H1 (cell line): Measurements from ENCODE around the gene PPP1R15B. TPM values are rescaled to one million over a fixed set of nuclear protein-coding genes. Genes with fewer than 3 reads are reported as not detected.

Source experiments
- CREB1 ChIP-seq: IDR thresholded peaks from 2 replicates; pipeline ENCODE4 v1.6.1; 2012; ENCODE audit warnings: inconsistent platforms
- NRF1 ChIP-seq: IDR thresholded peaks from 2 replicates; pipeline ENCODE4 v1.6.1; 2011; ENCODE audit warnings: mild to moderate bottlenecking, low read depth, low read length, improper control_type of control experiment
- POLR2AphosphoS5 ChIP-seq: IDR thresholded peaks from 2 replicates; pipeline ENCODE4 v1.6.1; 2011; ENCODE audit warnings: low read depth, low read length
- SAP30 ChIP-seq: fragments of 300-600 bp; sonication (generic); IDR thresholded peaks from 2 replicates; pipeline ENCODE4 v1.7.1; 2012; ENCODE audit warnings: low read length, moderate library complexity, mild to moderate bottlenecking, inconsistent platforms; ENCODE audit not compliant: insufficient read depth, insufficient replicate concordance
- SP1 ChIP-seq: IDR thresholded peaks from 2 replicates; pipeline ENCODE4 v1.6.1; 2011; ENCODE audit warnings: low read depth, low read length
- SP2 ChIP-seq: IDR thresholded peaks from 2 replicates; pipeline ENCODE4 v1.6.1; 2012; ENCODE audit warnings: mild to moderate bottlenecking, low read length, inconsistent platforms
- TBP ChIP-seq: IDR thresholded peaks from 2 replicates; pipeline ENCODE4 v1.6.1; 2011; ENCODE audit warnings: low read depth, low read length, improper control_type of control experiment
- TEAD4 ChIP-seq: IDR thresholded peaks from 2 replicates; pipeline ENCODE4 v1.6.1; 2012; ENCODE audit warnings: low read depth, low read length, inconsistent platforms, mixed read lengths
- polyA plus RNA-seq, 7 experiments: library from polyadenylated mRNA; depleted of rRNA in 3 of 7; stranded (reverse) in 5 of 7; unstranded in 2 of 7; fragments of >200 nt in 5 of 7; fragments of 200-250 nt in 2 of 7; gene quantifications; 1 replicate in 5 of 7; 2 replicates in 1 of 7; 4 replicates in 1 of 7; pipeline versions ENCODE4 v1.2.1 to v1.2.3, GENCODE V29; 2011 to 2013; ENCODE audit warnings: missing spikeins in 2 of 7, mixed read lengths in 2 of 7
- total RNA-seq: library from RNA; stranded (reverse); fragmentation: NEBNext Ultra II Directional; extraction: Animal tissue kit (Norgen Biotek cat#: 25700); gene quantifications from 2 replicates; pipeline ENCODE4 v1.2.1, GENCODE V29; 2021
- TF ChIP-seq, protein P1 (sequence below): fragments of 300-600 bp; sonication (generic); IDR thresholded peaks from 2 replicates; pipeline ENCODE4 v1.7.1; 2012; ENCODE audit warnings: low read length, moderate library complexity, mild to moderate bottlenecking, inconsistent platforms; ENCODE audit not compliant: insufficient replicate concordance
- TF ChIP-seq, protein P2 (sequence below): IDR thresholded peaks from 2 replicates; pipeline ENCODE4 v1.6.1; 2012; ENCODE audit warnings: inconsistent platforms

Gene PPP1R15B
- total and polyA plus RNA-seq, 2 of the 8 experiments (the other 6 are each of a cell fraction or from before 2014, with no cell fraction given), result 14.4 to 72.2 TPM

DNA sequence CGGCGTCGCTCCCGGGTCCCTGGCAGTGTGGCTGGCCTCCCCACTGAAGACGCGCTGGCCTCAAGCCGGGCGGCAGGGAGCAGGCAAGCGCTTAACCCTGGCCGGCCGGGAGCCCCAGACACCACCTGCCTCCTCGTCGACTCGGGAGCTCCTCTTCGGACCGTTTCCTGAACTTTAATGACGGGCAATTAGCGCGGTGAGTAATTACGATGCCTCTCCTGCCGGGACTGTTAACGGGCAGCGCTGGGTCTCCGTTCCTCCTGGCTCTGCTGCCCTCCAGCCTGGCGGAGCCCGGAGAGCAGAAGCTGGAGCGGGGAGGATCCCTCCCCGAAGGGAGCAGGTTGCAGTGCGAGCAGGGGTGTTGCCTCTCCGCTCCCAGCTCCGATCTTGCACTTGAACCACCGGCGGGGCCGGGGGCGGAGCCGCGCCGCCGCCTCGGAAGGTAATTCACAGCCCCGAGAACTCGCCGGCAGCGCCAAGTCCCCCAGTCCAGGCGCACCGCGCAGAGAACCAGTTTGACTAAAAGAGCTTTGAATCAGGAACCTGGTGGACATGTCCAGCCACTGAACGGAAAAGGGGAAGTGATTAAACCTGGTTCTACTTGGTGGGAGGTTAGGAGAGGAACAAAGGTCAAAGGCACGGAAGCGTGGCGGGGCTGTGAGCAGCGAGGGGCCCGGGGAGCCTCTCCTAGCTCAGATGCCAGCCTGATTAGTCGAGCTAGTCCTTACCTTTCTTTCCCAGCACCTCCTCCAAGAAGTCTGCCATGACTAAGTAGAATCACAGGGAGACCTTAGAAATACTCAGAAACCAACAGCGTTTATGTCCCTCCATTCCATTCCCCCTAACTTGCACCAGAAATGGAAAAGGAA lies 33.6 kb downstream of the PPP1R15B start (continued):
- no peak for TF ChIP-seq SP1
- TF ChIP-seq, protein P1, sequence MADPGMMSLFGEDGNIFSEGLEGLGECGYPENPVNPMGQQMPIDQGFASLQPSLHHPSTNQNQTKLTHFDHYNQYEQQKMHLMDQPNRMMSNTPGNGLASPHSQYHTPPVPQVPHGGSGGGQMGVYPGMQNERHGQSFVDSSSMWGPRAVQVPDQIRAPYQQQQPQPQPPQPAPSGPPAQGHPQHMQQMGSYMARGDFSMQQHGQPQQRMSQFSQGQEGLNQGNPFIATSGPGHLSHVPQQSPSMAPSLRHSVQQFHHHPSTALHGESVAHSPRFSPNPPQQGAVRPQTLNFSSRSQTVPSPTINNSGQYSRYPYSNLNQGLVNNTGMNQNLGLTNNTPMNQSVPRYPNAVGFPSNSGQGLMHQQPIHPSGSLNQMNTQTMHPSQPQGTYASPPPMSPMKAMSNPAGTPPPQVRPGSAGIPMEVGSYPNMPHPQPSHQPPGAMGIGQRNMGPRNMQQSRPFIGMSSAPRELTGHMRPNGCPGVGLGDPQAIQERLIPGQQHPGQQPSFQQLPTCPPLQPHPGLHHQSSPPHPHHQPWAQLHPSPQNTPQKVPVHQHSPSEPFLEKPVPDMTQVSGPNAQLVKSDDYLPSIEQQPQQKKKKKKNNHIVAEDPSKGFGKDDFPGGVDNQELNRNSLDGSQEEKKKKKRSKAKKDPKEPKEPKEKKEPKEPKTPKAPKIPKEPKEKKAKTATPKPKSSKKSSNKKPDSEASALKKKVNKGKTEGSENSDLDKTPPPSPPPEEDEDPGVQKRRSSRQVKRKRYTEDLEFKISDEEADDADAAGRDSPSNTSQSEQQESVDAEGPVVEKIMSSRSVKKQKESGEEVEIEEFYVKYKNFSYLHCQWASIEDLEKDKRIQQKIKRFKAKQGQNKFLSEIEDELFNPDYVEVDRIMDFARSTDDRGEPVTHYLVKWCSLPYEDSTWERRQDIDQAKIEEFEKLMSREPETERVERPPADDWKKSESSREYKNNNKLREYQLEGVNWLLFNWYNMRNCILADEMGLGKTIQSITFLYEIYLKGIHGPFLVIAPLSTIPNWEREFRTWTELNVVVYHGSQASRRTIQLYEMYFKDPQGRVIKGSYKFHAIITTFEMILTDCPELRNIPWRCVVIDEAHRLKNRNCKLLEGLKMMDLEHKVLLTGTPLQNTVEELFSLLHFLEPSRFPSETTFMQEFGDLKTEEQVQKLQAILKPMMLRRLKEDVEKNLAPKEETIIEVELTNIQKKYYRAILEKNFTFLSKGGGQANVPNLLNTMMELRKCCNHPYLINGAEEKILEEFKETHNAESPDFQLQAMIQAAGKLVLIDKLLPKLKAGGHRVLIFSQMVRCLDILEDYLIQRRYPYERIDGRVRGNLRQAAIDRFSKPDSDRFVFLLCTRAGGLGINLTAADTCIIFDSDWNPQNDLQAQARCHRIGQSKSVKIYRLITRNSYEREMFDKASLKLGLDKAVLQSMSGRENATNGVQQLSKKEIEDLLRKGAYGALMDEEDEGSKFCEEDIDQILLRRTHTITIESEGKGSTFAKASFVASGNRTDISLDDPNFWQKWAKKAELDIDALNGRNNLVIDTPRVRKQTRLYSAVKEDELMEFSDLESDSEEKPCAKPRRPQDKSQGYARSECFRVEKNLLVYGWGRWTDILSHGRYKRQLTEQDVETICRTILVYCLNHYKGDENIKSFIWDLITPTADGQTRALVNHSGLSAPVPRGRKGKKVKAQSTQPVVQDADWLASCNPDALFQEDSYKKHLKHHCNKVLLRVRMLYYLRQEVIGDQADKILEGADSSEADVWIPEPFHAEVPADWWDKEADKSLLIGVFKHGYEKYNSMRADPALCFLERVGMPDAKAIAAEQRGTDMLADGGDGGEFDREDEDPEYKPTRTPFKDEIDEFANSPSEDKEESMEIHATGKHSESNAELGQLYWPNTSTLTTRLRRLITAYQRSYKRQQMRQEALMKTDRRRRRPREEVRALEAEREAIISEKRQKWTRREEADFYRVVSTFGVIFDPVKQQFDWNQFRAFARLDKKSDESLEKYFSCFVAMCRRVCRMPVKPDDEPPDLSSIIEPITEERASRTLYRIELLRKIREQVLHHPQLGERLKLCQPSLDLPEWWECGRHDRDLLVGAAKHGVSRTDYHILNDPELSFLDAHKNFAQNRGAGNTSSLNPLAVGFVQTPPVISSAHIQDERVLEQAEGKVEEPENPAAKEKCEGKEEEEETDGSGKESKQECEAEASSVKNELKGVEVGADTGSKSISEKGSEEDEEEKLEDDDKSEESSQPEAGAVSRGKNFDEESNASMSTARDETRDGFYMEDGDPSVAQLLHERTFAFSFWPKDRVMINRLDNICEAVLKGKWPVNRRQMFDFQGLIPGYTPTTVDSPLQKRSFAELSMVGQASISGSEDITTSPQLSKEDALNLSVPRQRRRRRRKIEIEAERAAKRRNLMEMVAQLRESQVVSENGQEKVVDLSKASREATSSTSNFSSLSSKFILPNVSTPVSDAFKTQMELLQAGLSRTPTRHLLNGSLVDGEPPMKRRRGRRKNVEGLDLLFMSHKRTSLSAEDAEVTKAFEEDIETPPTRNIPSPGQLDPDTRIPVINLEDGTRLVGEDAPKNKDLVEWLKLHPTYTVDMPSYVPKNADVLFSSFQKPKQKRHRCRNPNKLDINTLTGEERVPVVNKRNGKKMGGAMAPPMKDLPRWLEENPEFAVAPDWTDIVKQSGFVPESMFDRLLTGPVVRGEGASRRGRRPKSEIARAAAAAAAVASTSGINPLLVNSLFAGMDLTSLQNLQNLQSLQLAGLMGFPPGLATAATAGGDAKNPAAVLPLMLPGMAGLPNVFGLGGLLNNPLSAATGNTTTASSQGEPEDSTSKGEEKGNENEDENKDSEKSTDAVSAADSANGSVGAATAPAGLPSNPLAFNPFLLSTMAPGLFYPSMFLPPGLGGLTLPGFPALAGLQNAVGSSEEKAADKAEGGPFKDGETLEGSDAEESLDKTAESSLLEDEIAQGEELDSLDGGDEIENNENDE, result no peak
- no peak for TF ChIP-seq POLR2AphosphoS5
- TF ChIP-seq, protein P2, sequence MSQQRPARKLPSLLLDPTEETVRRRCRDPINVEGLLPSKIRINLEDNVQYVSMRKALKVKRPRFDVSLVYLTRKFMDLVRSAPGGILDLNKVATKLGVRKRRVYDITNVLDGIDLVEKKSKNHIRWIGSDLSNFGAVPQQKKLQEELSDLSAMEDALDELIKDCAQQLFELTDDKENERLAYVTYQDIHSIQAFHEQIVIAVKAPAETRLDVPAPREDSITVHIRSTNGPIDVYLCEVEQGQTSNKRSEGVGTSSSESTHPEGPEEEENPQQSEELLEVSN, result peak; percentile 7
- peak; percentile 54 for TF ChIP-seq TBP
- TF ChIP-seq CREB1, result no peak; the same call in 1 of the 2 replicates
- TF ChIP-seq SAP30, result no peak
- no peak for TF ChIP-seq TEAD4
- TF ChIP-seq SP2, result no peak
- no peak for TF ChIP-seq NRF1
